HCT116 (cell line): ENCODE data around the gene MDFIC. TPM values are rescaled to one million over a fixed set of nuclear protein-coding genes. Genes with fewer than 3 reads are reported as not detected.
A peak's percentile ranks its signal among the peaks of the same experiment; 100 is the strongest.

Experiments
- ATAC-seq: fragments of 200-7000 bp; cut with Tn5 transposase; 2 replicates; pipeline ENCODE4 v1.9.1; 2020; ENCODE audit warnings: mild to moderate bottlenecking, moderate library complexity
- BruUV-seq: library from RNA; stranded (reverse); fragments of 400-500 nt; replicated peaks from 2 replicates; lab custom pipeline; 2021; lab: Mats Ljungman, UMichigan
- CTCF ChIA-PET: fragments of 300-600 bp; sonication (Branson Sonifier 250); formaldehyde crosslinking; loops from one replicate; lab custom pipeline; 2021; ENCODE audit warnings: antibody characterized with exemption; lab: Charles Lee
- POLR2A ChIA-PET: fragments of 300-600, 350-600 bp; sonication (Branson Sonifier 250); formaldehyde crosslinking; loops from one replicate; lab custom pipeline; 2021; ENCODE audit warnings: antibody characterized with exemption; lab: Charles Lee
- RAD21 ChIA-PET, 2 experiments: fragments of 300-600 bp; sonication (Branson Sonifier 250); formaldehyde crosslinking; loops; one replicate each; lab custom pipeline; 2023; ENCODE audit warnings: low total read pairs in 2 of 2; ENCODE audit not compliant: uncharacterized antibody in 2 of 2, unreplicated experiment in 2 of 2, low non-redundant PET in 1 of 2; lab: Charles Lee
- DNase-seq: peaks from one replicate; pipeline ENCODE4 v3.0.0-alpha.2; 2010; ENCODE audit warnings: low read depth, low spot score
- H2AFZ ChIP-seq: fragments of 200-600 bp; shearing (Covaris generic), sonication (generic); 2 replicates; pipeline ENCODE4 v1.6.1; 2017; ENCODE audit warnings: low read depth, mixed run types, mixed read lengths, antibody characterized with exemption, low read length; ENCODE audit not compliant: poor library complexity, severe bottlenecking
- H3K27ac ChIP-seq: 2 replicates; pipeline ENCODE4 v1.5.1; 2012; ENCODE audit warnings: low read depth, low read length
- H3K27me3 ChIP-seq: fragments of 200-600 bp; sonication (generic); 2 replicates; pipeline ENCODE4 v1.6.1; 2016; ENCODE audit warnings: mixed run types, low read length, mixed read lengths; ENCODE audit not compliant: insufficient read depth
- H3K36me3 ChIP-seq, 2 experiments: fragments of 200-500 bp in 1 of 2; fragments of 200-600 bp in 1 of 2; sonication (Bioruptor generic) in 1 of 2; sonication (generic) in 1 of 2; 2 replicates each; pipeline versions ENCODE4 v1.5.1 to v1.6.1; 2014 to 2016; ENCODE audit warnings: low read length in 2 of 2, inconsistent platforms in 1 of 2, mixed read lengths in 1 of 2, mixed run types in 1 of 2; ENCODE audit not compliant: insufficient read depth in 2 of 2, control insufficient read depth in 1 of 2
- H3K4me1 ChIP-seq, 2 experiments: fragments of 200-600 bp in 1 of 2; sonication (generic) in 1 of 2; 2 replicates each; pipeline versions ENCODE4 v1.5.1 to v1.6.1; 2012 to 2017; ENCODE audit warnings: low read length in 2 of 2, inconsistent platforms in 1 of 2, mild to moderate bottlenecking in 1 of 2, mixed read lengths in 1 of 2, mixed run types in 1 of 2, moderate library complexity in 1 of 2; ENCODE audit not compliant: insufficient read depth in 2 of 2, control insufficient read depth in 1 of 2
- H3K4me2 ChIP-seq: fragments of 200-600 bp; sonication (generic); 2 replicates; pipeline ENCODE4 v1.6.1; 2017; ENCODE audit warnings: mixed run types, low read length, mixed read lengths
- H3K4me3 ChIP-seq, 2 experiments: fragments of 200-600 bp in 1 of 2; sonication (generic) in 1 of 2; replicated peaks in 1 of 2; 2 replicates each; pipeline ENCODE4 v1.5.1; 2011 to 2016; ENCODE audit warnings: low read length in 2 of 2, control low read depth in 1 of 2, low read depth in 1 of 2, mild to moderate bottlenecking in 1 of 2, mixed read lengths in 1 of 2, mixed run types in 1 of 2
- H3K79me2 ChIP-seq: fragments of 200-600 bp; sonication (generic); 2 replicates; pipeline ENCODE4 v1.6.1; 2017; ENCODE audit warnings: mild to moderate bottlenecking, mixed run types, low read length, moderate library complexity, mixed read lengths; ENCODE audit not compliant: insufficient read depth
- H3K9ac ChIP-seq: fragments of 200-600 bp; sonication (generic); 2 replicates; pipeline ENCODE4 v1.6.1; 2016; ENCODE audit warnings: low read length, mixed read lengths
- H3K9me2 ChIP-seq: fragments of 200-600 bp; sonication (generic), shearing (Covaris generic); 2 replicates; pipeline ENCODE4 v1.6.1; 2017; ENCODE audit warnings: mixed run types, mild to moderate bottlenecking, moderate library complexity; ENCODE audit not compliant: insufficient read depth
- H3K9me3 ChIP-seq, 2 experiments: fragments of 200-500 bp in 1 of 2; fragments of 200-600 bp in 1 of 2; sonication (Bioruptor generic) in 1 of 2; sonication (generic) in 1 of 2; 2 replicates each; pipeline ENCODE4 v1.6.1; 2014 to 2017; ENCODE audit warnings: low read length in 2 of 2, mixed read lengths in 2 of 2, inconsistent platforms in 1 of 2, low read depth in 1 of 2, mild to moderate bottlenecking in 1 of 2, mixed run types in 1 of 2, moderate library complexity in 1 of 2; ENCODE audit not compliant: control insufficient read depth in 1 of 2, insufficient read depth in 1 of 2
- H4K20me1 ChIP-seq: fragments of 200-600 bp; sonication (generic), shearing (Covaris generic); 2 replicates; pipeline ENCODE4 v1.6.1; 2017; ENCODE audit warnings: mixed run types, mild to moderate bottlenecking, moderate library complexity; ENCODE audit not compliant: insufficient read depth
- CBX3 ChIP-seq: IDR thresholded peaks from 2 replicates; pipeline ENCODE4 v1.6.1; 2012; ENCODE audit warnings: low read depth
- EGR1 ChIP-seq: IDR thresholded peaks from 2 replicates; pipeline ENCODE4 v1.6.1; 2012; ENCODE audit warnings: low read depth
- ELF1 ChIP-seq: IDR thresholded peaks from 2 replicates; pipeline ENCODE4 v1.6.1; 2012; ENCODE audit warnings: low read depth, borderline replicate concordance
- EZH2 ChIP-seq: fragments of 200-600 bp; sonication (generic); IDR thresholded peaks from 2 replicates; pipeline ENCODE4 v1.6.1; 2017; ENCODE audit warnings: antibody characterized with exemption, mixed run types
- FOSL1 ChIP-seq: IDR thresholded peaks from 2 replicates; pipeline ENCODE4 v1.6.1; 2012; ENCODE audit warnings: low read depth
- JUND ChIP-seq: IDR thresholded peaks from 2 replicates; pipeline ENCODE4 v1.6.1; 2012
- POLR2A ChIP-seq: IDR thresholded peaks from 2 replicates; pipeline ENCODE4 v1.7.0; 2011; ENCODE audit warnings: borderline replicate concordance; ENCODE audit not compliant: insufficient read depth, insufficient read length; ENCODE audit errors: extremely low read depth
- RAD21 ChIP-seq: IDR thresholded peaks from 2 replicates; pipeline ENCODE4 v1.6.1; 2012; ENCODE audit warnings: low read depth, mild to moderate bottlenecking
- SP1 ChIP-seq: IDR thresholded peaks from 2 replicates; pipeline ENCODE4 v1.6.1; 2012; ENCODE audit warnings: low read depth
- SRF ChIP-seq: IDR thresholded peaks from 2 replicates; pipeline ENCODE4 v1.6.1; 2012; ENCODE audit warnings: low read depth
- ZNF274 ChIP-seq: fragments of 200-500 bp; sonication (Bioruptor generic); IDR thresholded peaks from 2 replicates; pipeline ENCODE4 v1.6.1; 2014; ENCODE audit warnings: mild to moderate bottlenecking, low read depth, low read length, inconsistent platforms
- intact Hi-C: fragments of 100-400 bp; cut with micrococcal nuclease; formaldehyde crosslinking; loops from 2 replicates; pipeline ENCODE4 v1.10.0; 2022
- total RNA-seq: library from RNA; stranded (reverse); gene quantifications from one replicate; pipeline ENCODE4 v1.2.1, GENCODE V29; 2021; ENCODE audit not compliant: unreplicated experiment
- TF ChIP-seq, protein P1 (sequence below), 3 experiments: fragments of 200-600 bp in 1 of 3; sonication (generic) in 1 of 3; IDR thresholded peaks in 2 of 3; conservative IDR thresholded peaks in 1 of 3; 2 replicates each; pipeline ENCODE4 v1.5.1; 2012 to 2017; ENCODE audit warnings: low read depth in 2 of 3, low read length in 2 of 3, antibody characterized with exemption in 1 of 3, borderline replicate concordance in 1 of 3, control low read depth in 1 of 3, mild to moderate bottlenecking in 1 of 3, mixed read lengths in 1 of 3, mixed run types in 1 of 3, moderate library complexity in 1 of 3; ENCODE audit not compliant: insufficient read depth in 1 of 3
- TF ChIP-seq, protein P2 (sequence below): IDR thresholded peaks from 2 replicates; pipeline ENCODE4 v1.6.1; 2012; ENCODE audit warnings: low read depth

The MDFIC gene
- total RNA-seq, 1 experiment from 2014 or later: 8.3 TPM

DNA sequence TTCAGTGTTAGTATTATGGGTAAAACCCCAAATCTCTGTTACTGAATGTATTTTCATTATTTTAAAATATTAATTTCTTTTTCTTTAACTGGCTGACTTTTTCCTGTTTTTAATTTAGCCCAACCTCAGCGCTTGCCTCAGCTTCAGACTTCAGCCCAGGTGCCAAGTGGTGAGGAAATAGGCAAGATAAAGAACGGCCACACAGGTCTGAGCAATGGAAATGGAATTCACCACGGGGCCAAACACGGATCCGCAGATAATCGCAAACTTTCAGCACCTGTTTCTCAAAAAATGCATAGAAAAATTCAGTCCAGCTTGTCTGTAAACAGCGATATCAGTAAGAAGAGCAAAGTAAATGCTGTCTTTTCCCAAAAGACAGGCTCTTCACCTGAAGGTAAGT is 57.5 kb downstream of the MDFIC start (continued):
- TF ChIP-seq, protein P1, sequence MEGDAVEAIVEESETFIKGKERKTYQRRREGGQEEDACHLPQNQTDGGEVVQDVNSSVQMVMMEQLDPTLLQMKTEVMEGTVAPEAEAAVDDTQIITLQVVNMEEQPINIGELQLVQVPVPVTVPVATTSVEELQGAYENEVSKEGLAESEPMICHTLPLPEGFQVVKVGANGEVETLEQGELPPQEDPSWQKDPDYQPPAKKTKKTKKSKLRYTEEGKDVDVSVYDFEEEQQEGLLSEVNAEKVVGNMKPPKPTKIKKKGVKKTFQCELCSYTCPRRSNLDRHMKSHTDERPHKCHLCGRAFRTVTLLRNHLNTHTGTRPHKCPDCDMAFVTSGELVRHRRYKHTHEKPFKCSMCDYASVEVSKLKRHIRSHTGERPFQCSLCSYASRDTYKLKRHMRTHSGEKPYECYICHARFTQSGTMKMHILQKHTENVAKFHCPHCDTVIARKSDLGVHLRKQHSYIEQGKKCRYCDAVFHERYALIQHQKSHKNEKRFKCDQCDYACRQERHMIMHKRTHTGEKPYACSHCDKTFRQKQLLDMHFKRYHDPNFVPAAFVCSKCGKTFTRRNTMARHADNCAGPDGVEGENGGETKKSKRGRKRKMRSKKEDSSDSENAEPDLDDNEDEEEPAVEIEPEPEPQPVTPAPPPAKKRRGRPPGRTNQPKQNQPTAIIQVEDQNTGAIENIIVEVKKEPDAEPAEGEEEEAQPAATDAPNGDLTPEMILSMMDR (IDR thresholded peaks at IDR 0.05 in 2 of 3, conservative IDR thresholded peaks at IDR 0.05 in 1 of 3; ENCODE audit: borderline replicate concordance in 1 of 3, insufficient read depth in 1 of 3, low read depth in 2 of 3, low read length in 2 of 3): no peak
- TF ChIP-seq EZH2 (no peak), ZNF274 (no peak), EGR1 (no peak), CBX3 (no peak), SP1 (0 out of 2 replicates have a peak, but pooled peaks have one; percentile 23)
- TF ChIP-seq, protein P2, sequence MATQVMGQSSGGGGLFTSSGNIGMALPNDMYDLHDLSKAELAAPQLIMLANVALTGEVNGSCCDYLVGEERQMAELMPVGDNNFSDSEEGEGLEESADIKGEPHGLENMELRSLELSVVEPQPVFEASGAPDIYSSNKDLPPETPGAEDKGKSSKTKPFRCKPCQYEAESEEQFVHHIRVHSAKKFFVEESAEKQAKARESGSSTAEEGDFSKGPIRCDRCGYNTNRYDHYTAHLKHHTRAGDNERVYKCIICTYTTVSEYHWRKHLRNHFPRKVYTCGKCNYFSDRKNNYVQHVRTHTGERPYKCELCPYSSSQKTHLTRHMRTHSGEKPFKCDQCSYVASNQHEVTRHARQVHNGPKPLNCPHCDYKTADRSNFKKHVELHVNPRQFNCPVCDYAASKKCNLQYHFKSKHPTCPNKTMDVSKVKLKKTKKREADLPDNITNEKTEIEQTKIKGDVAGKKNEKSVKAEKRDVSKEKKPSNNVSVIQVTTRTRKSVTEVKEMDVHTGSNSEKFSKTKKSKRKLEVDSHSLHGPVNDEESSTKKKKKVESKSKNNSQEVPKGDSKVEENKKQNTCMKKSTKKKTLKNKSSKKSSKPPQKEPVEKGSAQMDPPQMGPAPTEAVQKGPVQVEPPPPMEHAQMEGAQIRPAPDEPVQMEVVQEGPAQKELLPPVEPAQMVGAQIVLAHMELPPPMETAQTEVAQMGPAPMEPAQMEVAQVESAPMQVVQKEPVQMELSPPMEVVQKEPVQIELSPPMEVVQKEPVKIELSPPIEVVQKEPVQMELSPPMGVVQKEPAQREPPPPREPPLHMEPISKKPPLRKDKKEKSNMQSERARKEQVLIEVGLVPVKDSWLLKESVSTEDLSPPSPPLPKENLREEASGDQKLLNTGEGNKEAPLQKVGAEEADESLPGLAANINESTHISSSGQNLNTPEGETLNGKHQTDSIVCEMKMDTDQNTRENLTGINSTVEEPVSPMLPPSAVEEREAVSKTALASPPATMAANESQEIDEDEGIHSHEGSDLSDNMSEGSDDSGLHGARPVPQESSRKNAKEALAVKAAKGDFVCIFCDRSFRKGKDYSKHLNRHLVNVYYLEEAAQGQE: no peak
- TF ChIP-seq, all 23 proteins: peak for 3

- no peak for ATAC-seq
- TF ChIP-seq POLR2A: no peak
- TF ChIP-seq, protein P1 (IDR thresholded peaks at IDR 0.05 in 2 of 3, conservative IDR thresholded peaks at IDR 0.05 in 1 of 3; ENCODE audit: borderline replicate concordance in 1 of 3, insufficient read depth in 1 of 3, low read depth in 2 of 3, low read length in 2 of 3): no peak
- TF ChIP-seq RAD21: no peak
- TF ChIP-seq FOSL1: no peak
- TF ChIP-seq JUND: no peak
- TF ChIP-seq SRF: no peak
- TF ChIP-seq ELF1: no peak
- TF ChIP-seq ZNF274: no peak
Measured at GRCh38 chr7:114979803-114980507, 58.1 kb downstream of the MDFIC start.

More at GRCh38 chr7:114979803-114980507, 58.1 kb downstream of the MDFIC start:
- Histone ChIP-seq H3K9ac (no peak overlapping the region), H4K20me1 (no peaks in the 10 kb centered on the region), H3K27ac (no peak overlapping the region), H3K4me2 (peak overlapping the region; percentile 38; the same call in 1 of the 2 replicates), H3K9me3 (no peaks in the 10 kb centered on the region), H3K9me2 (no peaks in the 10 kb centered on the region), H3K36me3 (no peaks in the 10 kb centered on the region), H3K4me1 (peaks cover 3 to 9% of the 10 kb centered on the region in 2 experiments; a peak in 3 of 4 replicates), H3K4me3 (no peak overlapping the region), H3K79me2 (no peaks in the 10 kb centered on the region), H3K27me3 (no peaks in the 10 kb centered on the region), H2AFZ (peak overlapping the region; percentile 82)
- DNase-seq: no peak
- CTCF ChIA-PET: no interaction called here
- BruUV-seq: no TSS peak
- intact Hi-C loops: no loop called here
- RAD21 ChIA-PET: no interaction called here
- POLR2A ChIA-PET: no interaction called here
